ENCODE data around the gene TEDDM1.
"Not testable (repeated sequence)": the region's sequence is repeated elsewhere in the genome, so short reads cannot be mapped to it uniquely, and the experiment has no call there.

Gene TEDDM1, protein sequence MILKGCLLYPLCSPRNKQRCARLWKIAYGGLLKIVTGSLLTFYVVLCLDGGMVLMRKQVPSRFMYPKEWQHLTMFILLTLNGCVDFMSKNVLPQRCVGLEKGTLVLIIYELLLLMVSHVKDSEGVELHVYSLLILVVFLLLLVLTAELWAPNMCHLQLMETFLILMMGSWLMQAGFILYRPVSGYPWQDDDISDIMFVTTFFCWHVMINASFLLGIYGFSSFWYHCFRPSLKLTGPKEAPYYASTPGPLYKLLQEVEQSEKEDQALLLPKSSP

DNA sequence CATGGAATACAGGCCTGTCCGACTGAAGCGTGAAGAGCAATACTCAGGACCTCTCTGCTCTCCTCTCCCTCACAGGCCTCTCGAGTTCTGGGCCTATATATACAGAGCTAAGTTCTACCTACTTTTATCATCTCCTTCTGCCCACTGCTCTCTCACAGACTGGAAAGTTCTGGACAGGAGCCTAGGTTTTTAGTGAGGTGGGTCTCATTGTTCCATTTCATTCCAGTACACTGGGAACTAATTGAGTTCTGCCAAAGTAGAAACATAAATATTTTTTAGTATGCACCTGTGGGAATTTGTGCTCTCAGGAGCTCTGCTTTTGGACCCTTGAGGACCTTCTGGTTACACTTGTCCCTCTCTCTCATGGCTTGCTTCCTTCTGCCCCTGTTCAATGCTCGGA, at the start of gene TEDDM1:
Gene TEDDM1, minus strand, starts transcription at position 101 of the 400 bp plus-strand sequence. CDS start 182 bp downstream, outside the sequence.
- no peak within 1 kb of the TSS for H3K27ac Mint-ChIP-seq
- H3K4me3 Mint-ChIP-seq = no peak within 1 kb of the TSS
- peaks cover 4% of the 10 kb centered on the region for H3K9me3 Mint-ChIP-seq
- peaks cover 40% of the 10 kb centered on the region for H3K27me3 Mint-ChIP-seq (ENCODE audit: low read depth)
- peaks cover 10% of the 10 kb centered on the region for H3K4me1 Mint-ChIP-seq (ENCODE audit: low read depth)
- H3K36me3 Mint-ChIP-seq (ENCODE audit: low read depth) = peaks cover 2% of the 10 kb centered on the region

DNA sequence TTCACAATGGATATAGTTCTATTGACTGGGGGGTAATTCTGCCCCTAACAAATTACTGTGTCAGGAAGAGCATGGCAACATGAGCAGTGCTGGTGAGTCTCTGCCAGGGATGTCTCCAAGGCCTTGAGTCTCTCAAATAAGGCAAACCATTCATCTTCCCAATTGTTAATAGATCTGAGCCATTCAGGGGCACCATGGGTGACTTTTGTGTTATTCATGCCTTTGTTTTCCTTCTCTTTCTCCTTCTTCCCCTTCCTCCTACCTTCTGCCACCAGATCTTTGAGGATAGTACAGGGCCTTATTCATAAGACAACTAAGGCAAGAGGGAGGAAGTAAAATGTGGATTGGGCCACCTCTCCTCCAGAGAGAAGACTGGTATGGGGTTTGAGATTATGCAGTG, 49.6 kb upstream of the TEDDM1 start, which contains the start of gene RGSL1:
Gene RGSL1, plus strand, starts transcription at position 60 of the 400 bp plus-strand sequence. Its CDS starts 20 bp downstream, at position 80.
- peaks cover 18% of the 10 kb centered on the region for H3K27me3 Mint-ChIP-seq (ENCODE audit: low read depth)
- H3K27ac Mint-ChIP-seq = no peak within 1 kb of the TSS
- no peaks in the 10 kb centered on the region for H3K9me3 Mint-ChIP-seq
- H3K4me1 Mint-ChIP-seq (ENCODE audit: low read depth) = peaks cover 4% of the 10 kb centered on the region
- H3K36me3 Mint-ChIP-seq (ENCODE audit: low read depth) = no peaks in the 10 kb centered on the region
- no peak within 1 kb of the TSS for H3K4me3 Mint-ChIP-seq

DNA sequence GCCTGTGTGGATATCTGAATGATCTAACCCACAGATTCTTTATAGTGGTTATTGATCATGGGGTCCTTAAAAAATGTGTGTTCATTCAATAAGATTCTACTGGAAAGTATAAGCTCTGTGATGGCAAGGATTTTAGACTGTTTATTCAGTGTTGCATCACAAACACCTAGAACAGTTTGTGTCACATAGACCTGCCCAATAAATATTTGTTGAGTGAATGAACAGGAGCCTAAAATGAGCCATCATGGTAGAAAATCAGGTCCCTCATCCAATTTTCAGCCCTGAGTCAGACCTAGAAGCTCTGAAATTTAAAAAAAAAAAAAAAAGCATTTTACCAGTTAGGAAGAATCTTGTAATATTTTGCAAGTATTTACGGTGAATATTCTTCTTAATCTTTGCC, 47.2 kb upstream of the TEDDM1 start:
- H3K9me3 Mint-ChIP-seq = no peaks in the 10 kb centered on the region
- H3K27ac Mint-ChIP-seq = no peak overlapping the region
- H3K4me3 Mint-ChIP-seq = no peak overlapping the region
- peaks cover 4% of the 10 kb centered on the region for H3K4me1 Mint-ChIP-seq (ENCODE audit: low read depth)
- H3K36me3 Mint-ChIP-seq (ENCODE audit: low read depth) = no peaks in the 10 kb centered on the region
- H3K27me3 Mint-ChIP-seq (ENCODE audit: low read depth) = no peaks in the 10 kb centered on the region

DNA sequence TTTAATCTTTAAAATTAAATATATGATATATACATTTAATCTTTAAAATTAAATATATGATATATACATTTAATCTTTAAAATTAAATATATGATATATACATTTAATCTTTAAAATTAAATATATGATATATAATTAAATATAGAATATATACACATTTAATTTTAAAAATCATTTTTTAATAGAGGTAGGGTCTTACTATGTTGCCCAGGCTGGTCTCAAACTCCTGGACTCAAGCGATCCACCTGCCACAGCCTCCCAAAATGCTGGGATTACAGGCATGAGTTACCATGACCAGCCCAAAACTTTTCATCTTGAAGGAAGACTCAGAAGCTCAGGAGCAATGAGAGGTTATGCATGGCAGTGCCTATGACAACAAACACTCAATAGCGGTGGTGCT, 46.7 kb upstream of the TEDDM1 start:
- H3K27ac Mint-ChIP-seq = not testable (repeated sequence)

DNA sequence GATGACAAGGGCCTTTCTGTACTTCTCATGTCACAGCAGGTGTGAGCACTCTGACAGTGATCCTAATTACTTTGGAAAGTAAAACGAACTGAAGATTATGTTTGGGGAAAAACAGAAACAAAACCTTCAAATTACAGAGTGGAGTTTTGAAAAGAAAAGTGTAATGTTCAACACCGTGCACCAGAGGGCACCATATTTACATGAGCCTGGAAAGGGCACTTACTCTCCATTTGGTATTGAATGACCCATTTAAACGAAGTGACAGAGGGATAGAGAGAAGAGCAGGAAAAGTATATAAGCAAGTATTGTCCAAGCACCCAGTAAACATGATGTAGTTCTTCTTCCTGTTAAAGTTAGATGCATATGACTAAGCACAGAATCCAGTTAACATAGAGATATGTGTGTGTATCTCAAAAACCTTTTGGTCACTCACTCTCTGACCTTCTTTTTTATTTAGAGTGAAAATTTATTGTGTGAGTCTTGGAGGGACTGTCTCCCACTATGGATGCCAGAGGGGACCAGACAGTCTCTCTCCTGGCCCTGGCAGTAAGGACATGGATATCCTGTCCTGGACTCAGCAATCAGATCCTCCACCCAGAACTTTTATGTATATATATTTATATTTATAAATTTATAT, 45.7 kb upstream of the TEDDM1 start:
- H3K27ac Mint-ChIP-seq = no peak overlapping the region
- H3K27me3 Mint-ChIP-seq (ENCODE audit: low read depth) = no peaks in the 10 kb centered on the region
- H3K4me1 Mint-ChIP-seq (ENCODE audit: low read depth) = peaks cover 4% of the 10 kb centered on the region
- H3K4me3 Mint-ChIP-seq = no peak overlapping the region
- no peaks in the 10 kb centered on the region for H3K9me3 Mint-ChIP-seq
- H3K36me3 Mint-ChIP-seq (ENCODE audit: low read depth) = no peaks in the 10 kb centered on the region

More for the DNA sequence above, 46.7 kb upstream of the TEDDM1 start:
- H3K4me1 Mint-ChIP-seq (ENCODE audit: low read depth); H3K4me3 Mint-ChIP-seq; H3K27me3 Mint-ChIP-seq (ENCODE audit: low read depth); H3K9me3 Mint-ChIP-seq; H3K36me3 Mint-ChIP-seq (ENCODE audit: low read depth): not testable (repeated sequence)

DNA sequence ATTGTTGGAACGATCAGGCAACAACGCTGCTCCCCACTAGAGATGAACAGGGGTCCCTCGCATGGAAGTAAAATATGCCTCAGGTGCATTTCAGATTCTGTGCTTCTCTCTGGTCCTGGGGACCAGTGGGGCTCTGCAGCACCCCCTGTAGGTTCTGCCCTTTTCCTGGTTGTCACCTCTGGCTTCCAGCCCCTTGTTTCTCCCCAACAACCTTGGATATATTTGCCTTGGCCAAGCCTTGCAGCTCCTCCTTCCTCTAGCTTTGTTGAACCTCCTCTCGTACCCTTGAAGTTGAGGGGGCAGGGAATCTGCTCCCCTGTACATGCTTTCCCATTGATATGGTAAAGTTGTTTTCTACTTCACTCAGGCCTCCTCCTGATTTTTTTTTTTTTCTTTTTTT, 44.0 kb upstream of the TEDDM1 start:
- H3K4me3 Mint-ChIP-seq = no peak overlapping the region
- H3K4me1 Mint-ChIP-seq (ENCODE audit: low read depth) = peaks cover 4% of the 10 kb centered on the region

DNA sequence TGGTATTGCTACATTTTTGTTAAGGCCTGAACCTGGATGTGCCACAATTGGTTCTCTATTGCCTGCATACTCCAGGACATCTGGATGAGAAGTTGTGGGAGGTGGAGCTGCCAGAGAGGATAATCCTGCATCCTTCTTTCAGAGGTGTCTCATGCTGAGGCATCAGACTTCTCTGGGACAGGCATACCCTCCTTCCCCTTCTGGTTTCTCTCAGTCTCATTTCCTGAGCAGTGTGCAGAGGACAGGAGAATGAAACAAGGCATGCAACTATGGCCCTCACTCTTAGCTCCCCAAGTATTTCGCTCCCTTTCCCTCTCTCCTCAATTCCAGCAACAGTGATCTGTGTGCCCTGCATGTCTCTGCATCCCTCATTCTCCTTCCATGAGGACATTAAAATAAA, 41.9 kb upstream of the TEDDM1 start:
- peaks cover 11% of the 10 kb centered on the region for H3K9me3 Mint-ChIP-seq
- H3K27me3 Mint-ChIP-seq (ENCODE audit: low read depth) = no peaks in the 10 kb centered on the region
- H3K27ac Mint-ChIP-seq = no peak overlapping the region
- peaks cover 6% of the 10 kb centered on the region for H3K4me1 Mint-ChIP-seq (ENCODE audit: low read depth)
- no peak overlapping the region for H3K4me3 Mint-ChIP-seq
- H3K36me3 Mint-ChIP-seq (ENCODE audit: low read depth) = no peaks in the 10 kb centered on the region

More for the DNA sequence above, 44.0 kb upstream of the TEDDM1 start:
- Mint-ChIP-seq H3K9me3 (no peaks in the 10 kb centered on the region), H3K27me3 (ENCODE audit: low read depth) (no peaks in the 10 kb centered on the region), H3K27ac (no peak overlapping the region), H3K36me3 (ENCODE audit: low read depth) (no peaks in the 10 kb centered on the region)

DNA sequence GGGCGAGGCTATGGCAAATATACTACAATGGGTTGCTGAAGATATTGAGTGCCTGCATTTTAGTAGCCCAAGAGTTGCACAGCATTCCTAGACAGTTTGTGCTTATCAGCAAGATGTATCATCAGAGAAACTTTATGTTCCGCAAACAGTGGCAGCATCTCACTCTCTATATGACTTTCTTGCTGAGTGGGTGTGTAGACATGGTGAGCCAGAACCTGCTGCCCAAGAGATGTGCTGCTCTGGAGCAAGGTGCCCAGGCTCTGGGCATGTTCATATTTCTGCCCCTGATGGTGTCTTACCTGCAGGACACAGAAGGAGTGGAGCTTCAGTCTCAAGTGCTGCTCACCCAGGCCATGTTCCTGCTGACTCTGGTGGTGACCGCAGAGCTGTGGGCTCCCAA, 41.3 kb upstream of the TEDDM1 start:
- no peak overlapping the region for H3K27ac Mint-ChIP-seq
- H3K27me3 Mint-ChIP-seq (ENCODE audit: low read depth) = no peaks in the 10 kb centered on the region
- no peak overlapping the region for H3K4me3 Mint-ChIP-seq
- peaks cover 6% of the 10 kb centered on the region for H3K4me1 Mint-ChIP-seq (ENCODE audit: low read depth)
- H3K9me3 Mint-ChIP-seq = peaks cover 11% of the 10 kb centered on the region
- no peaks in the 10 kb centered on the region for H3K36me3 Mint-ChIP-seq (ENCODE audit: low read depth)

DNA sequence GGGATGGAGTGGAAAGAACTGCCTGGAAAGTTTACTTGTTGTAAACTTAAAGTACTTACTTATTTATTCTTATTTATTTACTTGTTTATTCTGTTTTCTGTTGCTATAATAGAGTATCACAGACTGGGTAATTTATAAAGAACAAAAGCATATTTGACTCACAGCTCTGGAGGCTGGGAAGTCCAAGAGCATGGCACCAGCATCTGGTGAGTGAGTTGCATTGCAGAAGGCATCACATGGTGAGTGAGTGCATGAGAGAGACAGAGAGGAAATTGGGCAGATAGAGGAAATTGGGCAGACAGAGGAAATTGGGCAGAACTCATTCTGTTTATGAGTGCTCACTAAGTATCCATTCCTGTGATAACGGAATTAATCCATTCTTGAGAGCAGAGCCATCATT, 37.9 kb upstream of the TEDDM1 start:
- Mint-ChIP-seq H3K4me1 (ENCODE audit: low read depth) (peaks cover 2% of the 10 kb centered on the region), H3K9me3 (peaks cover 11% of the 10 kb centered on the region), H3K36me3 (ENCODE audit: low read depth) (no peaks in the 10 kb centered on the region), H3K27ac (no peak overlapping the region), H3K4me3 (no peak overlapping the region), H3K27me3 (ENCODE audit: low read depth) (peaks cover 4% of the 10 kb centered on the region)

DNA sequence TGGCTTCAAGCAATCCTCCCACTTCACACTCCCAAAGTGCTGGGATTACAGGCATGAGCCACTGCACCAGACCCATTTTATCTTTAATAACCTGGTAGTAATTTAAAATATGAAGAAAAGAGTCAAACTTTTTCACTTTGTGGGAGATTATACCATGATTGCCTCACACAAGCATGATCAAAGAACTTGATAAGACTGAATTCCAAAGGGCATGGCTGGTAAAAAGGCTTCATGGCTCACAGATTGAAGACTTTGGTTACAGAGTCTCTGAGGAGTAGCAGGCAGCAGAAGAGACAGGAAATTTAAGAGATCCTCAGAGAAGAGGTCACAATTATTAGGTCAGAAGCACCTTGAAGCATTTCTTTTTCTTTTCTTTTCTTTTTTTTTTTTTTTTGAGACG, 33.1 kb upstream of the TEDDM1 start:
- H3K4me3 Mint-ChIP-seq = no peak overlapping the region
- no peaks in the 10 kb centered on the region for H3K36me3 Mint-ChIP-seq (ENCODE audit: low read depth)
- peaks cover 8% of the 10 kb centered on the region for H3K9me3 Mint-ChIP-seq
- peaks cover 9% of the 10 kb centered on the region for H3K27me3 Mint-ChIP-seq (ENCODE audit: low read depth)
- H3K4me1 Mint-ChIP-seq (ENCODE audit: low read depth) = peaks cover 12% of the 10 kb centered on the region
- no peak overlapping the region for H3K27ac Mint-ChIP-seq

DNA sequence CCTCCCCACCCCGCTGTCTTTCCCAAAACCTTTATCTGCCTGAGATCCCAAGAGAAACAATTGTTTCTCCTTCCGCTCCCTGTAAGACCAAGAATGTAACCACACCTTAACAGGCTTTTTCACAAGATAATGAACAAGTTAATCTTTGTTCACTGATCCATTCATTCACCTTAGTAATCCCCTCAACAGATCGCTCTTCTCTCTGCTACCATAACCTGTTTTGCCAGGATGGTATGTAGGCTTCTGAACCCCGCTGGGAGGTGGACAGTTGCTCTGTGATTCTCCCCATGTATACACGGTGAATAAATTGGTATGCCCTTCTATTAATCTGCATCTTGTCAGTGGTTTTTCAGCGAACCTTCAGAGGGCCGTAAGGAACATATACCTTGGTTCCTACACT, 30.8 kb upstream of the TEDDM1 start:
- Mint-ChIP-seq H3K9me3 (no peaks in the 10 kb centered on the region), H3K27ac (peak overlapping the region; percentile 34), H3K4me3 (peak overlapping the region; percentile 29), H3K36me3 (ENCODE audit: low read depth) (no peaks in the 10 kb centered on the region), H3K27me3 (ENCODE audit: low read depth) (peaks cover 9% of the 10 kb centered on the region), H3K4me1 (ENCODE audit: low read depth) (peaks cover 17% of the 10 kb centered on the region)

DNA sequence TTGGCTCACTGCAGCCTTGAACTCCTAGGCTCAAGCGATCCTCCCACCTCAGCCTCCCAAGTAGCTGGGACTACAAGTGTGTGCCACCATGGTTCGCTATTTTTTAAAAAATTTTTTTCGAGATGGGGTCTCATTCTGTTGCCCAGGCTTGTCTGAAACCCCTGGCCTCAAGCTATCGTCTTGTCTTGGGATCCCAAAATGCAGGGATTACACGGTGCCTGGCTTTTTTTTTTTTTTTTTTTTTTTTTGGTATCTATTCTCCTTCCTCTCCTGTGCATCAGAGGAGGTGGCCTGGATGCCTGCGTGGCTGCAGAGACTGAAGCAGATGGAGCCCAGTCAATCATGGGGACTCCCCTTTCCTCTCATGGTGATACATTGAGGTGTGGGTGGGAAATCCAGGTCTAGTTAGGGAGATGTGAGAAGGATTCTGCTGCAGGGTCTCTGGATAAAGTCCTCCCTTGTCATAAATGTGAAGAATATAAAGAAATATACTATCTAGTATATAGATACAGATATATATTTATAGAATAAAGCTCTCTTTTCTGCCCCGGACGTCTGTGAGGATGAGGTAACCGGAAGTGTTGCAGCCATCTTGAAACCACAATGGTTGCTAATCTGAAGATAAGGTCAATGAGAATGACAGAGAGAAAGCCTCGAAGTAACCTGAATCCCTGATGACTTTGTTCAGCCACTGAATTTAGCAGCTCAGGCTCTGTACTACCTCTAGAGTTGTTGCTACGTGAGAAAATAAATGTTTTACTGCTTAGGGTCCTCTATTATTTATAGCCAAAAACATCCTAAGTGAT, 30.0 kb upstream of the TEDDM1 start:
- H3K27ac Mint-ChIP-seq = peak overlapping the region; percentile 22
- H3K27me3 Mint-ChIP-seq (ENCODE audit: low read depth) = peaks cover 9% of the 10 kb centered on the region
- no peaks in the 10 kb centered on the region for H3K36me3 Mint-ChIP-seq (ENCODE audit: low read depth)
- no peaks in the 10 kb centered on the region for H3K9me3 Mint-ChIP-seq
- peaks cover 17% of the 10 kb centered on the region for H3K4me1 Mint-ChIP-seq (ENCODE audit: low read depth)
- H3K4me3 Mint-ChIP-seq = no peak overlapping the region

DNA sequence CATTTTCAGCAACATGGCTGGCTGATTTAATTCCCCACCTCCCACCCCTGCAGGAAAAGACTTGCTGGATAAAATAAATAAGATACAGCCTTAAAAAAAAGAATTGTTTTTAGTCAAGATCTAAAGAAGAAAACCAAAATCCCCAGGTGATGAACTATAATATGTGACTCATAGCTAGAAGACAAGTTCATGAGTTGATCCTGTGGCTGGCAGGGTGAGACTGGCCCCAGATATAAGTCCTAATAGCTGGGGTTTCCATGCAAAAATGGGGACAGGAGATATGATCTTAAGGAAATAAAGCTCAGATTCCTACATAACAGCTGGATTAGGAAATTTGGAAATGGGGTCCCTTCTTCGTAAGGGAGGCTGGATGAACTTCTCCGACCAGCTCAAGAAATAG, 27.6 kb upstream of the TEDDM1 start:
- no peak overlapping the region for H3K27ac Mint-ChIP-seq
- peaks cover 1% of the 10 kb centered on the region for H3K36me3 Mint-ChIP-seq (ENCODE audit: low read depth)
- H3K9me3 Mint-ChIP-seq = no peaks in the 10 kb centered on the region
- no peak overlapping the region for H3K4me3 Mint-ChIP-seq
- peaks cover 17% of the 10 kb centered on the region for H3K4me1 Mint-ChIP-seq (ENCODE audit: low read depth)
- H3K27me3 Mint-ChIP-seq (ENCODE audit: low read depth) = peaks cover 10% of the 10 kb centered on the region

DNA sequence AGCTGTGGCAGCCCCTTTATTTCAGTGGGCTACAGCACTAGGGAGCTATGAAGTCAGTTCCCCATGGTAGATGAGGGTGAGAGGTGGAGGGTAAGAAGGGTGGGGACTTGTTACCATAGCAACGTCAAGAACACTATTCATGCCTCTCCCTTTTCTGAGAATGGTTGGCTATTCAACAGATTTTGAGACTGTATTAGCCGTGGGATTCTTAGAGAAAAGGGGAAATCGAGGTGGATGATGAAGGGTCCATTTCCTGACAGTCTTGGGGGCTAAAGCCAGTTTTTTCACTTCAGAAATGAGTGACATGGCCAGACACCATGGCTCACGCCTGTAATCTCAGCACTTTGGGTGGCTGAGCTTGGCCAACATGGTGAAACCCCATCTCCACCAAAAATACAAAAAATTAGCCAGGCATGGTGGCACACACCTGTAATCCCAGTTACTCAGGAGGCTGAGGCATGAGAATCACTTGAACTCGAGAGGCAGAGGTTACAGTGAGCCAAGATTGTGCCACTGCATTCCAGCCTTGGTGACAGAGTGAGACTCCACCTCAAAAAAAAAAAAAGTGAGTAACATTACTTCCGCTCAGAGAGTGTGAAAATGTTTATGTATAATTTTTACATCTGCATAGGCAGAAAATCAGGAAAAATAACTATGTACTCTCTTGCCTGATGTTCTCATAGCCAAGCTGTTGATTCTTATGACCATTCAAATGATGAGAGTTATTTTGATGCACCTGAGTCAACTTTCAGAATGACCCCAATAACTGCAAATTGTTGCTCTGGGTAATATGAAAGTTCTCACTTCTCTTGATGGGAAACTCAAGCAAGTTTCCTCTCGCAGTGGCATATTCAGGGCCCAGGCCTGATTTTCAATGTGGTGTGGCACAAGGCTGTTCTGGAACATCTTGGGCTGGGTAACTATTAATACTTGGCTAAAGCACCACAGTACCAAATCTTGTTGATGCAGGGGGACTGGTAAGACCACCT, 26.3 kb upstream of the TEDDM1 start:
- no peak overlapping the region for H3K4me3 Mint-ChIP-seq
- peaks cover 17% of the 10 kb centered on the region for H3K4me1 Mint-ChIP-seq (ENCODE audit: low read depth)
- no peaks in the 10 kb centered on the region for H3K9me3 Mint-ChIP-seq
- H3K27me3 Mint-ChIP-seq (ENCODE audit: low read depth) = peaks cover 14% of the 10 kb centered on the region
- no peak overlapping the region for H3K27ac Mint-ChIP-seq
- H3K36me3 Mint-ChIP-seq (ENCODE audit: low read depth) = peaks cover 1% of the 10 kb centered on the region

Data from T-helper 1 cell treated with Interleukin-12 subunit alpha and Interleukin-12 subunit beta and Interleukin-4 antibody, amounts not matched to agents 30 μg/mL and 1 μg/mL, for 36 hours (primary cell).